Peyer's patch (tissue), 4 donors: Measurements from ENCODE around the gene TSPAN18.

Source experiments
- CTCF ChIP-seq, 6 experiments: fragments of 450-650 bp in 4 of 6; fragments of 200-600 bp in 2 of 6; sonication (generic) in 1 of 6; IDR thresholded peaks; one replicate each; pipeline ENCODE4 v1.5.1; 2017 to 2019; ENCODE audit warnings: antibody characterized with exemption in 6 of 6, mild to moderate bottlenecking in 3 of 6, moderate library complexity in 1 of 6
- POLR2A ChIP-seq, 2 donors: fragments of 450-650 bp; IDR thresholded peaks; one replicate each; pipeline ENCODE4 v1.5.1; 2017; ENCODE audit warnings: antibody characterized with exemption in 2 of 2, mild to moderate bottlenecking in 2 of 2, moderate library complexity in 2 of 2

GRCh38 chr11:44952500-44953260, 225.9 kb downstream of the TSPAN18 start:
- no peak for TF ChIP-seq CTCF (IDR thresholded peaks at IDR 0.05)
- no peak for TF ChIP-seq POLR2A (IDR thresholded peaks at IDR 0.05)
